GM21390 (cell line): ENCODE measurements around the gene KIF12.
"Not testable (repeated sequence)": the region's sequence is repeated elsewhere in the genome, so short reads cannot be mapped to it uniquely, and the experiment has no call there.

Experiments
- ATAC-seq: cut with Tn5 transposase; IDR thresholded peaks from one replicate; pipeline ENCODE4 v1.9.1; 2021; ENCODE audit not compliant: unreplicated experiment

KIF12 gene

DNA sequence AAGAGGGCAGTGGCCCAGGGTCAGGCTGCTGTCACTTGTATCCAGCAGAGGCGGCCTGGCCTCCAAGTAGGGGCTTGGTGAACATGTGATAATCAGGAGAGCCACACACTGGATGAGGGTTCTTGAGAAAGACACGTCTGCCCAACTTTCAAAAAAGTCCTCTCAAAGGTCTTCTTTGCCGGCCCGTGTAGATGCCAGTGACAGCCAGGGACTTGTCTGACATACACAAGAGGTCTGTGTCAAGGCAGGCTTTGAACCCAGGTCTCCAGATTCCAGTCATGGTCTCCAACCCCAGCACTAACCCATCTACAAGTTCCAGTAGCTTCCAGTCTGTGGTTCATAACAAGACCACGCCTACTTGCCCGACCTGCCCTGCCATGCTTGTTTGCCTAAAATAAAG, 13.1 kb downstream of the KIF12 start:
- ATAC-seq = no peak

DNA sequence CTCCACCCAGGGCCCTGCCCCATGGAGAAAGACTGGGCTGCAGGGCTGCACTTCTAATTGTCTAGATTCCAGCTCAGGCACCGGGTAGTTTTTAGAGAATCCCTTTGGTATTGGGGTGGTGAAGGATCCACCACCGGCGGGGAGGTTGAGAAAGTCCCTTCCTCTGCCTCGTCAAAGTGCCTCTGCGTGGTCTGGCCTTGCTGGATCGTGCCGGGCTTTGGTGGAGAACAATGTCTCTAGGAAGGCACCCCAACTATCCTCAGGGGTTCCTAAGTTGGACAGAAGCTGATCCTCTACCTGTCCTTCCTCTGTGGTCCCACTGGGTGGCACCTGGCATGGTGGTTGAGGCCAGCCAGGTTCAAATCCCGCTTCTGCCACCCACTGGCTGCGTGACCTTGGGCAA, 13.7 kb downstream of the KIF12 start:
- no peak for ATAC-seq

DNA sequence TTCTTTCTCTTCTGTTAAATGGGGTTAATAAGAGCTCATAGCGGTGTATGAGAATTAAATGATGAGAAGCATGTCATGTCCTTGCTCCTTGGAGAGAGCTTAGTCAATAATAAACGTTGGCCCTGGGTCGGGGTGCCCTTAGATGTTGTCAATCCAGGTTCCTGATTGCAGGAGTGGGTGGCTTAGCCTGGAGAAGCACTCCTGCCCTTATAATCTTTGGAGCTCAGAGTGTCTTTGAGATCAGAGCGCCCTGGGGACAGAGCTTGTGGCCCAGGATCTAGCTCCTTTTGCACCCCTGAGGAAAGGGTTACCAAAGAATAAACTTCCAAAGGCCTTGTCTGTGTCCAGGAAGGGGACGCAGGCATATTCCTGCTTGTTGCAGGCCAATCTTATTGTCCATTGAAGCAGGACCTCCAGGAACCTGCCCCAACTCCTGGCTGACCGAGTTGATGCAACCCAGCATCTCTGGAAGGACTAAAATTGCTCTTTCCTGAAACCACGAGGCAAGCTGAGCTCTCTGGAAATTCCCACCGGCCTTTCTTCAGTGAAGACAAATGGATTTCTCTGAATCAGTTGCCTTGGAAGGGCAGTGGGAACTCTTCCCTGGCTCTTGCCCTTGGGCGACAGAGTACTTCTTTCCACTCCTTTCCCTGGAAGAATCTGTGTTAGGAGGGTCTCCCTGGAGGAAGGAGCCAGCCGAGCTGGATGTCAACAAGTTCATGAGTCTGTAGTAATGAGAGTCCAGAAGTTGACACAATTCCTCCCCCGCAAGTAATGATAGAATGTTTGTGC, 14.6 kb downstream of the KIF12 start:
- ATAC-seq = no peak

DNA sequence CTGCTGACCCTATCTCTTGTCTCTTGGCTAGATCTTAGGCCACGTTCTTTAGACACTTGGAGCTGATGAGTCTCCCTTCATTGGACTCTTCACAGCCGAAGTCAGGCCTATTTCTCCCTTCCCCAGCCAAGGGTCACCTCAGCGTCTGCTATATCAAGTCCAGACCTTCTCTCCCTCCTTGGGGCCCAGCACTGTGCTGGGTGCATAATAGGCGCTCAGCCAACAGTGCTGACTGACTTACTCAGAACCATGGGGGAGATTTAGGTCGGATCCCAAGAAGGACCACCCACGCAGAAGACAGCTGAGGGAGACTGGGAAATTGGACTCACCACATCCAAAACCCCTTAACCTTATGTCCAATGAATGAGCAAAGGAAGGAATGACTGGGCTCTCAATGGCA, 15.4 kb downstream of the KIF12 start:
- no peak for ATAC-seq

DNA sequence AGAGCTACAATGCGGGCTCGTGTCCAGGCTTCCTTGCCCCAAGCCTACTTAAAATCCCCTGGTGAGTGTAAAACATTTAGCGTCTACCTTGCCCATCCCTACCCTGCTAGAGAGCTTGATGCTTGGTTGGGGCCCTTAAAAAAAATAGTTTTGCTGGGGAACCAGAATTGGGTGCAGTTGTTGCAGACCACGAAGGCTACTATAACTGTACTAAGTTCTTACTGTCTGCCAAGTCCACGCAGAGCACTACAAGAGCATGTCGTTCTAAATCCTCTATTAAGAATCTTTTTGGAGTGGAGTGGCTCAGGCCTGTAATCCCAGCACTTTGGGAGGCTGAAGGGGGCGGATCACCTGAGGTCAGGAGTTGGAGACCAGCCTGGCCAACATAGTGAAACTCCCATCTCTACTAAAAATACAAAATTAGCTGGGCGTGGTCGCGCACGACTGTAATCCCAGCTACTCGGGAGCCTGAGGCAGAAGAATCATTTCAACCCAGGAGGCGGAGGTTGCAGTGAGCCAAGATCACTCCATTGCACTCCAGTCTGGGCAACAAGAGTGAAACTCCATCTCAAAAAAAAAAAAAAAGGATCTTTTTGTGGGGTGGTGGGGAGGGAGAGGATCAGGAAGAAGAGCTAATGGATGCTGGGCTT, 16.2 kb downstream of the KIF12 start:
- not testable (repeated sequence) for ATAC-seq

DNA sequence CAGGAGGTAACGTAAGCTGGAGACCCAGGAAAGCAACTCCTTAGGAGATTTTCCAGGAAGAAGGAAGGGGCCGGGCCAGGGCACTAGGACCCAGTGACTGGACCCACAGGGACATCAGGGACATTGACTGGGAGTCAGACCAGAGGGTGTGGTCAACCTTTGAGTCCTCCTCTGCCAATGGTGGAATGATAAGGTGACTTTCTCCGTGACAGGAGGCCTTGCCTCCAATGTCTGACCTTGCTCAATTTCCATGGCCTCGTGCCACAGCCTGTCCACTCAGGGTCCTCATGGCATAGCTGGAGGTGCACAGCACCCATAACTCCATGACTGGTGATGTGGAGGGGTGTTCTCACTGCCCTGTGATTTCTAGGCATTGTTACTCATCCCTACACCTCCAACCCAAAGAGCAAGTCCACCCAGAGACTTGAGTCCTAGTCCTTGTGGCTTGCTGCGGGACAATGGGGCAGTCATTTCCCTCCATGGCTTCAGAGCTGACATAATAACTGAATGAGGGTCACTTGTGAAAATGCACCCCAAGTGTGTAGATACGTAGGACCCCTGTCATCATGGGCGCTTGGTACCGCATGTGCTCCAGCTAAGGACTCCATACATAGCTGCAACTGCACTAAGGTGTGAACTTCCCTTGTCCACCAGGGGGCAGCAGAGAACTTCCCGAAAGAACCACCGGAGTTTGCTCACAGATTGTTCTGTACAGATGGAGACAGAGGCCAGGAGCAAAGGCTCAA, 16.9 kb downstream of the KIF12 start:
- peak; percentile 97 for ATAC-seq

DNA sequence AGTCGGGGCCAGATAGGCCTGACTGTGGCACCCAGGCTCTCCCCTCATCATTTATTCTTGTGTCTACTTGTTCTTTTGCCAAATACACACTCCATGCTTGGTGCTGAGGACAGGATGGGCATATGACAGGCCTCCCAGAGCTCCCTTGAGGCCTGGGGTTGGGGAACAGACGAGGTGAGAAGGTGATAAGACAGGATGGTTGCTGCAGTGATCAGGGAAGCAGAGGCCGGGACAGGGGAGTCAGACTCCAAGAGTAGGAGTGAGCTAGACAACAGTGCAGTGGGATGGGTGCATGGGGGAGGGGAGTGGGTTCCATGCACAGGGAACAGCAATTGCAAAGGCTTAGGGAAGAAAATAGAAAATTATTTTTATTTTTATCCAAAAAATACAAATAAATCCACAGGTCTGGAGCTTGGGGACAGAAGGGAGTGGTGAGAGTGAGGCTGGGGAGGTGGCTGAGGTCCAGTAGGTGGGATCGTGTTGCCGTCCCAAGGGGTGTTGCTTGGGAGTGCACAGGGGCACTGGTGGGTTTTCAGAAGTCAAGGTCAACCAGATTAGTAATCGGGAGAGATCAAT, 17.6 kb downstream of the KIF12 start:
- no peak for ATAC-seq

DNA sequence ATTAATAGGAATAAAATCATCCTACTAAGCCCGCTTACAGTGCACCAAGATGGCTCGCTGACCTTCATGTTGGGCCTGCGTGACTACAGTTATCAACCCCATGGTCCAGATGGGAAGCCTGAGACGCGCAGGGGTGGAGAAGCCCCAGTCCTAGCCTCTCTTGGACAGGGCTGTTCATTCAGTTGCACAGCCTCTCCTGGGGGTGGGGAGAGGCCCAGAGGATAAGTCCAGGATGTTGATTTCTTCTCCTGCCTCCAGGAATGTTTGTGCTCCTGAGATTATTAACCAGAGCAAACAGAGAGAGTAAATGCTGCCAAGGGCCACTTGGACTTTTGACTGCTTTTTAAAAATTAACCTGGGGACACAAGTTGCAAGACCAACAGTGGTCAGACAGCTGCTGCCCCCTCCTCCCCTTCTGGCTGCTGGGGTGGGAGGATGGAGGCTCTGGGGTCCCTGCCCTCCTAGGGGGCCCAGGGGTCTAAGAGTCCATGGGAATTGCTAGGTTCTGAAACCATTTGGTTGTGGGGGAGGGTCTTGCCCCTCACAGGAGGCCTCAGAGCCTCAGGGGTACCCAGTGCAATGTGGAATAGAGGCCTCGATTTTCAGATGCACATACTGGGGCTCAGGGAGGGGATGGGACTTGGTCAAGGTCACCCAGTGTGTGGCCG, 18.2 kb downstream of the KIF12 start:
- ATAC-seq = no peak

DNA sequence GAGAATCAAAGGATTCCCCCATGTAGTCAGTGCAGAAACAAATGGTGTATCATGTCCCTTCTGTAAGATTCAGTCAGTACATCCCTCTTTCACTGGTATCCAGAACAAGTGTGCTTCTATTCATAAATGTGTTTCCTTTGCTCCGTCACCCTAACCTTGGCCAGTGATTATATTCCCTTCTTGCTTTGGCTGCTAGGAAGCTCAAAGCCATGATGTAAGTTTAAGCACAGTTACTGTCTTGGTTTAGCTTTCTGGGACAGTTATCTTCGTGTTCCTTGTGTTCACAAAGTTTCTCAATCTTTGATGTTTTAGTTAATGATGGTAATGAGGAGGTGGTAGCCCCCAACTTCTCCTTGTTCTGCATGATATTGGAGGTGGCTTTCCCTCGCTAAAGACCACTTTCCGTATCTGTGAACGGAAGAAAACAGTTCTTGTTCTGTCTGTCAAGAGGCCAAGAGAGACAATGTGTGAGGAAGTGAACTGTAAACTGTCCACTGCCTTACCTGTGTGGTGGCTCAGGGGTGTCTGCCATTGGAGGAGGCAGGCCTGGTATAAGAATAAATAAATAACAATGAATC, 18.8 kb downstream of the KIF12 start:
- no peak for ATAC-seq

DNA sequence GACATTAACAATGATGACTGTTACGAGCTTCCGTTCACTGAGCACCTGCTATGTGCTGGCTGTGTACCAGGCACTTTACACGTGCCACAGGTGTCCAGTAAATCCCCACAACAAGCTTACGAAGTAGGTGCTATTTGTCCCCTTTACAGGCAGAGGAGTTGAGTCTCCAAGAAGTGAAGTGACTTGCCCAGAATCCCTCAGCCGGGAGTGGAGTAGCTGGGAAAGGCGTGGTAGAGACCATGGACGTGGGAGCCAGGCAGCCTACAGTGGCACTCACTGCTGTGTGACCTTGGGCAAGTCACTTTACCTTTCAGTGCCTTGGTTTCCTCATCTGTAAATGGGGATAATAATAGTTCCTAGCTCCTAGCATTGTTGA, 20.3 kb downstream of the KIF12 start:
- no peak for ATAC-seq

DNA sequence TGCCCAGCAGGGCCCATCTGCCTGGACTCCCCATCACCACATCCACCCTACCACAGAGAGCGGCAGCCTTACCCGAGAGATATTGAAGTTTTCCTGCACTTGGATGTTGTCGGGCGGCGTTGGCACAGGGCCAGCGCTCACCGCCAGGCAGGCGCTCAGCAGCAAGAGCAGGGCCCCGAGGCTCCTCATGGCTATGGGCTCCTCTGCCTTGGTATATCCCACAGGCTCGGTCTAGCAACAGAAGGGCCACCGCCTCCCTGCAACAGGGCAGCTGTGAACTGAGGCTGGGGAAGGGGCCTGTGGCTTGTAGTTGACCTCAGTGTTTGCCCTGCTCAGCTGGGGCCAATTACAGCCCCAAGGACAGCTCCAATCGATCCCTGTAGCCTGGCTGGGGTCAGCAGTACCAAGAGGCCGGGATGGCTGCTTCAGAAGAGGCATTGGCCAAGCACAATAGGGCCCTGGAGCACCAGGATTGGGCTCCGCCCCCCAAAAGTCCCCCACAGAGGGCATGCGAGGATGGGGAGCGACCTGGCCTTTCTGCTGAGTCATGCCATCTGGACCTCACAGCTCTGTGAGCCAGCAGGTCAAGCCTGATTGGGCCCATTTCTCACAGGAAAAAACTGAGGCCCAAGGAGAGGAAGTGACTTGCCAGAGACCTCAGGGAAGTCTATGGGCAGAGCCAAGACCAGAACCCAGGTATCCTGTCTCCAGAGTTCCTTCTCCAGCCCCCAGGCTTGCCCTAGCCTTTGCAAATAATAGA, 20.9 kb downstream of the KIF12 start, which contains the start of gene AMBP:
Gene AMBP, minus strand, starts transcription at position 280 of the 760 bp plus-strand sequence. Its CDS starts 91 bp downstream, at position 189.
- ATAC-seq = no peak

DNA sequence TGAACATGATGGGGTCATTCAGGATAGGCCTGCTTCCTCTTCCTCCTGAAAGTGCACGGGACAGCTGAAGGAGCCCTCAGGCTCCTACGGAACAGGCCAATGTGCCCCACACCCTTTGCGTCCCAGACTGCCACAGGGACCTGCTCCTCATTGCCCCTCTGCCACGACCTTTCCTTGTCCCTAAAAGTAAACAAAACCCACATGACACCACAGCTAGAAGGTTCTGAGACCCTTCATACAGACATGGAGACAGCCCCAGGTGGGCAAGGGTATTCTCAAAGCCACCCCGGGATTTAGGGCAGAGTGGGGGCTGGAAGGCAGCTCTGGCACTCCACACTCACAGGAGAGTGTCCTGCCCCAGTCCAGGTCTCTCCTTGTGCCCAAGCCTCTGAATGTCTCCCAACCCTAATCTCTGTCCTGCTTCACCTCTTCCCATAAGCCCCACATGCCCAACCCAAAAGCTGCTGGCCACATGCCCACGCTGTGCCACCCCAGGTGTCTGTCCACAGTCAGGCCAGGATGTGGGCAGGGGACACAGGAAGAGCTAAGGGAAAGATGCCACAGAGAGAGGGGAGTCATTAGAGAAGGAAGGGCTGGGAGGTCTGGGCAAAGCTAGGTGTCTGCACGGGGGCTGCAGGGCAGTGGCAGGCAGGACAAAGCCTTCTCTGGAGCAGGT, 21.8 kb downstream of the KIF12 start:
- ATAC-seq = no peak

DNA sequence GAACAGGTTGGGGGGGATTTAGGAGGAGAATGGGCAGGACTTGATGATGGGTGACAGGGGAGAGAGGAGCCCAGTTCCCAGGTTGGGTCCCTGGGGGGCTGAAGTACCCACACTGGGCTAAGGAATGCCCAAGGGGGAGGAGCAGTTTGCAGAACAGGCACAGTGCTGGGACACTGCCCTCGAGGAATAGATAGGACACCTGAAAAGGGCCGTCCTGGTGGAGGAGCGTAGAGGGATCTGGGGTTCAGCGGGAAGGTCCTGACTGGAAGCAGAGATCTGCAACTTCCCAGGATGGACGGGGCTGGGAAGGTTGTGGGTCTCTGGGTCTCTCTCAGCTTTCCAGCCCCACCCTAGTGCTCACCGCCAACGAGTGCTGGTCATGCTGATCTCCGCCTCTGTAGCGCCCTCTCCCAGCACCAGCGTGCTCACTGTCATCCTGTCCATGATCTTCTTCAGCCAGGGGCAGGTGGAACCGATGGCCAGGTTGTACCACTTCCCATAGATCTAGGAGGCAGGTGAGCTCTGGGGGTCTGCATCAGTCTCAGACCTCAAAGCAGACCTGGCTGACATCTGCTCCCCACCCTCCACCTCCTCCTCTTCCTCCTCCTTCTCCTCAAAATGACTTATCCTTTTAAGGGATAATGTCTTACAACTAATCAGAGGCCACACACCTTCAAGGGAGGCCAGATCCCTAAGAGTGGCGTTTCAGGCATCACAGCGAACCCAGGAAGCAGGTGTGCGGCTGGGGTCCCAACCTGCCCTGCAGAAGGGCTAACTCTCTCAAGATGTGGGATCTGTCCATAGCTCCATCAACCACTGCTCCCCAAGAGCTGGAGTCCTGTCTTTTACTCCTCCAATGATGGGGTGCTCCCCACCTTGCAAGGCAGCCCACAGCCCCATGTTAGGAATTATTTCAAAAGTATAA, 22.6 kb downstream of the KIF12 start:
- no peak for ATAC-seq

DNA sequence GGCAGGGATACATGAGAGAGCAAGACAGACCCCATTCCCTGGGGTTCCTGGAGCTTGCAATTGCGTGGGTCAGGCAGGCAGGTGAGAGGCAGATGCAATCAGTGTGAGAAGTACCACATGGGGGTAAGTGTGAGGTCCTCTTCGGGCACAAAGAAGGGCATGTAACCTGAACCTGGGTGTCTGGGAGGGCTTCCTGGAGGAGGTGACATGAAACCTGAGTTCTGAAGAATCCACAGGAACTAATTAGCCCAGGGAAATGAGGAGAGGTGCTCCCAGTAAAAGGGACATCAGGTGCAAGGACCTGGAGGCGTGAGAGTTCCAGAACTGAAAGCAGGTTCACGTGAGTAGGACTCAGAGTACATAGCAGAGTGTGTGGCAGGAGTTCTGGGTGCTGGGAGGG, 23.5 kb downstream of the KIF12 start:
- ATAC-seq = no peak

DNA sequence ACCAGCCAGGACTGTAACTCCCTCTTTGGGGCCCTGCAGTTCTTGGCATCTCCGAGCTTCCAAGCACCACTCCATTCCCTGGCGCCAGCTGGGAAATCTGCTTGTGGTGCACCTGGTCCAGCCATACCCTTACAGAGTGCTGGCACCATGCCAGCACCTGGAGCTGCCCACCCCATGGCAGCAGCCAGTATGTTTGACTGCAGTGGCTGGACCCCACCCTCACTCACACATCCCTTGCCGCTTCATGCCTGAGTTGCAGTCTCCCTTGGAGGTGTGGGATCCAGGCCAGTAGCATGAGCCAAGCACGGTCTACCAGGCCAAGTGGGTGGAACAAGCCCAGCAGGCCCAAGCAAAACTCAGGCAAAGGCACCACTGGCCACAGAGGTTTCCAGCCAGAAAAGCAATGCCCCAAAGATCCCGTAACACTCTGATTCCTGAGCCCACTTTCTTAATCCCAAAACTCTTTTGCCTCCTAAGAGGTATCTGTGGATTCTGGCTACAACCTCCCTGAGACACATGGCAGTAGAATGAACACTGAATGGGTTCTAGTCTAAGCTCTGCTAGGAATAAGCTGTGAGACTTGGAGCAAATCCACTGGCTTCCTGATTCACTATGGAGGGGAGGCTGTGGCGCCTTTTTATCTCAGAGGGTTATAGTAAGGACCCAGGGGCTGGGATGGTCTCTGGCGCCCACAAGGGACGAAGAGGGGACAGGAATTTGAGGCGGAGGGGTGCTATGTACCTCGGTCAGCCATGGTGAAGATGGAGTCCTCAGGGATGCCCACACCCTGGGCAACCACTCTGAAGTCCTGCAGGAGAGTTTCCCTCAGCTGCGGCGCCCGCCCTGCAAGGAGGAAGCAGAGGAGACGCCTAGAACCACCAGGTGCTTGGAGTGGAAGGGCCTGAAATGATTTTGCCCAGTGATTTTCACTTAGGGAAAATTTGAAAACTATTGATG, 26.6 kb downstream of the KIF12 start:
- no peak for ATAC-seq

DNA sequence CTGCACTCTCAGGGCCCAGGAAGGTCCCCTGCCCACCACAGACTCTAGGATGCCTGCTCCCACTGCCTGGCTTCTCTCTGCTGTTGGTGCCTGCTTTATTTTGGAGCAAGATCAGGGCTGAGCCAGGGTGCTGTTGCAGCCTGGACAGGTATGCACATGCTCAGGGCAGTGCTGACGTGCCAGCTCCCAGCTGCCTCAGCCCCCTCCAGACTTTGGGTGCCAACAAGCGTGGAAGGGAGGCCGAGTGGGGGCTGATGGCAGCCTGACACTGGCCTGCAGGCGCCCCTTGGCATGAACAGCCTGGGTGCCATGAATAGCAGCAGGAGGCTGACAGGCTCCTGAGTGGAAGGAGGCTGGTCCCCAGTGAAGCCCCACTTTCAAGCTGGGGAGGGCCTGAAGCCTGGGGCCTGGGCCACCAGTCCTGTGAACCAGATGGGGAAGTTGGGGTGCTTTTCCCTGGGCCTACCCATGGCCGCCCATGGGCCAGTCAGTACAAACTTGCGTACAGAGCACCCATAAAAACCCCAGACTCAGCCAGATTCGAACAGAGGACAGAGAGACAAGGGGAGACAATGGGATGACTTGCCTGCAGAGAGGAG, 27.8 kb downstream of the KIF12 start:
- ATAC-seq = no peak
